Skin of body (tissue), 2 donors: ENCODE measurements around the gene ULK3. TPM values are rescaled to one million over a fixed set of nuclear protein-coding genes. Genes with fewer than 3 reads are reported as not detected.

Experiments used
- DNase-seq: peaks from one replicate; lab custom pipeline; 2025; lab: John Stamatoyannopoulos, UW
- total RNA-seq: library from RNA; depleted of rRNA; stranded (reverse); fragments of >200 nt; gene quantifications from one replicate; pipeline ENCODE4 v1.2.3, GENCODE V29; 2014

ULK3 gene
- total RNA-seq, 1 donor from 2014 or later: 23.4 TPM

- DNase-seq: no peak
These were observed 19.6 kb downstream of the ULK3 start for GRCh38 chr15:74823324-74823723.

GRCh38 chr15:74822233-74822632 is 20.7 kb downstream of the ULK3 start:
- DNase-seq: no peak

GRCh38 chr15:74821790-74822158 is 21.2 kb downstream of the ULK3 start:
- DNase-seq: no peak

- no peak for DNase-seq
These were observed 21.7 kb downstream of the ULK3 start for GRCh38 chr15:74821091-74821789.

GRCh38 chr15:74820056-74820455 is 22.9 kb downstream of the ULK3 start:
- no peak for DNase-seq

- DNase-seq: no peak
These were observed 25.6 kb downstream of the ULK3 start for GRCh38 chr15:74817370-74817737.

GRCh38 chr15:74816624-74817369 is 26.2 kb downstream of the ULK3 start:
- no peak for DNase-seq

- no peak for DNase-seq
These were observed 27.0 kb downstream of the ULK3 start for GRCh38 chr15:74815961-74816360.

GRCh38 chr15:74815121-74815934 is 27.6 kb downstream of the ULK3 start:
- DNase-seq: no peak

GRCh38 chr15:74812533-74812932 is 30.4 kb downstream of the ULK3 start, which contains the start of gene LMAN1L:
LMAN1L (plus strand) TSS chr15:74812835; CDS start chr15:74812855, 20 bp downstream.
- no peak for DNase-seq

- no peak for DNase-seq
These were observed 33.0 kb downstream of the ULK3 start for GRCh38 chr15:74809956-74810355.

GRCh38 chr15:74809242-74809641 is 33.7 kb downstream of the ULK3 start:
- no peak for DNase-seq

- no peak for DNase-seq
These were observed 34.1 kb downstream of the ULK3 start for GRCh38 chr15:74808840-74809229.

- DNase-seq: no peak
These were observed 34.7 kb downstream of the ULK3 start for GRCh38 chr15:74808078-74808839.

GRCh38 chr15:74807282-74807681 is 35.7 kb downstream of the ULK3 start:
- no peak for DNase-seq

GRCh38 chr15:74804935-74805334 is 38.0 kb downstream of the ULK3 start:
- no peak for DNase-seq

- DNase-seq: no peak
These were observed 40.0 kb downstream of the ULK3 start for GRCh38 chr15:74802862-74803447.

- no peak for DNase-seq
These were observed 40.7 kb downstream of the ULK3 start for GRCh38 chr15:74802290-74802689.

GRCh38 chr15:74801311-74801997 is 41.5 kb downstream of the ULK3 start:
- DNase-seq: no peak

- DNase-seq: no peak
These were observed 42.3 kb downstream of the ULK3 start for GRCh38 chr15:74800559-74801094.
